ENCODE results near the gene KCNG1.

- TF ChIP-seq POLR2A (IDR thresholded peaks at IDR 0.05; ENCODE audit: insufficient read depth in 1 of 2, low read depth in 2 of 2, low read length in 2 of 2) = no peak
- no peak for TF ChIP-seq KLF11 (CRISPR knock-in tag; IDR thresholded peaks at IDR 0.05)
- TF ChIP-seq PHF8 (CRISPR knock-in tag; IDR thresholded peaks at IDR 0.05) = no peak
- no peak for TF ChIP-seq KLF9 (CRISPR knock-in tag; IDR thresholded peaks at IDR 0.05; ENCODE audit: low read depth)
Observed at GRCh38 chr20:51021067-51022025, 1.6 kb downstream of the KCNG1 start.
